CD4-positive, alpha-beta T cell treated with Interleukin-4 for 1 hour (primary cell): Measurements from ENCODE around the gene TMEM126B.
"Not testable (repeated sequence)": the region's sequence is repeated elsewhere in the genome, so short reads cannot be mapped to it uniquely, and the experiment has no call there.

Experiments used
- DNase-seq, 2 donors: peaks; one replicate each; pipeline ENCODE4 v3.0.0-alpha.2; 2020 to 2022

The TMEM126B gene

DNA sequence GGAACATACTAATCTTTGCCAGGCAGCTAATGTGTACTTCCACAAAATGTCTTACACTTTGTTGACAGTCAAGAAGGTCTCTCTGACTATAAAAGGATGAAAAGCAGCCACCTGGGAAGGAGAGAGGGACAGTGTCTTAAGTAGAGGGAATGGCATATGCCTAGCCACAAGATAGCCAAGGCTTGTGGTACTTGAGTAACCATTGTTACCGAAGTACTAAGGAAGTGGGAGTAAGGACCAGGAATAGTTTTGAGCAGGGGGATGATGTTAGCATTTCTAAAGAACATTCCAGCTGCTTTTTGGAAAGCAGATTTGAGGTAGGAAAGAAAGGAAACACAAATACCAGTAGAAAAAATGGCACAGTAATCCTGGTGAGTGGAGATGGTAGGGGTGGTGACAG lies 22.7 kb downstream of the TMEM126B start:
- DNase-seq: no peak

DNA sequence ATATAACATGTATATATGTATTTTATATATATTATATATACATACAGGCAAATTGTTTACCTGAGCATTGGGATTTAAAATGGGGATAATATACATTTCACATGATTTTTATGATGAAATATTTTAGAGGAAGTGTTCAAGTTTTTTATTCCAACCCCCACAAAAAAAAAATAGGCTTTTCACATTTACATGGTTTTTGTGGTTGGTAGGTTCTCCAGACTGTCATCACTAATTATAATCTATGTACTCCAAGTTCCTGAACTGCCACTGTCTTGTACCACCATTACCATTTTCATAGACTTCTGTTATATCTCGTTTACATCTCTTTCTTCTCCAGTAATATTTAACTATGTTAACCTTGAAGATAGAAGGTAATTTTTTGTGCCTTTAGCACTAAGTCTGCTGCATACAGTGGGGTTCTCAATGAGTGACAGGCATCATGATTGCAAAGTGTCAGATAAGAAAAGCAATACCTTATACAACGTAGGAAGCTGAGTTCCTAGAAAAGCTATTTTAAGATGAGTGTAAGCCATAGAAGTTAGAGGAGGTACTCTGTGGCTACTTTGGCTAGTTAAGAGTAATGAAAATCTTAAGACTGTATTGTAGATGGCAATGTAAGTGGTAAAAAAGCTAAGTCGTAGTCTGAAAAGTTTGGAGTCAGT lies 24.5 kb downstream of the TMEM126B start:
- DNase-seq: no peak

DNA sequence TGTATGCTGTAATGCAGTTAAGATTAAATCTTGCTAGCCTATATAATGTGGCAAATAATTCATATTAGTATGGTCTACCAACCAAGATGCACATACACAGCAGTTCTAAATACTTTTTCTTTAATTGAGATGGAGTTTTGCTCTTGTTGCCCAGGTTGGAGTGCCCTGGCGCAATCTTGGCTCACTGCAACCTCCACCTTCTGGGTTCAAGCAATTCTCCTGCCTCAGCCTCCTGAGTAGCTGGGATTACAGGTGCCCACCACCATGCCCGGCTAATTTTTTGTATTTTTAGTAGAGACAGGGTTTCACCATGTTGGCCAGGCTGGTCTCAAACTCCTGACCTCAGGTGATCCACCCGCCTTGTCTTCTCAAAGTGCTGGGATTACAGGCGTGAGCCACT lies 25.9 kb downstream of the TMEM126B start:
- DNase-seq: not testable (repeated sequence)

DNA sequence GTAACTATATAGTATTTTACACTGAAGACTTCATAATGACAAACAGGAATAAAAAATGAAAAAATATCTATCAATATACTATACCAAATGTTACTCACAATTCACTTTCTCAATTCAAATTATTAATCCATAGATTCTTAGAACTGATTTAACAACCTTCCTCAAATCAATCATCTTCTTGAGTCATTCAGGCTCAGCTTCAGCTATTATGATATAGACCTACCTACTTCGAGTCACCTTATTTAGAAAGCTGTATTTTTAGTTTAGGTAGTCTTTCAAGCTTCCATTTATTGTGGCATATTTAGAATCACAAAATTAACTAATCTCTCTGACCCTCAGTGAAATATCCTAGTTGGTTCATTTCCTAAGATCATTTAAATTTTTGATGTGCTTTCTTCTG lies 28.4 kb downstream of the TMEM126B start:
- DNase-seq: no peak

DNA sequence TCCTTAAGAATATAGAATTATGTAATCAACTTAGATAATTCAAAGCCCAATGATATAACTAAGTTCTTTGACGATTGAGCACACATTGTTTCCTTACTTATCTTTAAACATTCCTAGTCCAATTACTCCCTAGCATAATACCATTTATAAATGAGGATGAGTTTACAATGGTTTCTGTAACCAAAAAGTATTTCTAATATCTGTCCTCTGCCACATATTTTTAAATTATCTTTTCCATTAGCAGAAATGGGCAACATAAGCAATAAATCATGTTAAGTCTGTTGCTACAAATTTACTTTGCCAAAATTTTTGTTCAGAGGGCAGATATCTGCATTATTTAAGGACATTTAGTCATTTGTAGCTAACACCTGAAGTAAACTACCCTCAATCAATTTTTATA lies 29.8 kb downstream of the TMEM126B start:
- no peak for DNase-seq

DNA sequence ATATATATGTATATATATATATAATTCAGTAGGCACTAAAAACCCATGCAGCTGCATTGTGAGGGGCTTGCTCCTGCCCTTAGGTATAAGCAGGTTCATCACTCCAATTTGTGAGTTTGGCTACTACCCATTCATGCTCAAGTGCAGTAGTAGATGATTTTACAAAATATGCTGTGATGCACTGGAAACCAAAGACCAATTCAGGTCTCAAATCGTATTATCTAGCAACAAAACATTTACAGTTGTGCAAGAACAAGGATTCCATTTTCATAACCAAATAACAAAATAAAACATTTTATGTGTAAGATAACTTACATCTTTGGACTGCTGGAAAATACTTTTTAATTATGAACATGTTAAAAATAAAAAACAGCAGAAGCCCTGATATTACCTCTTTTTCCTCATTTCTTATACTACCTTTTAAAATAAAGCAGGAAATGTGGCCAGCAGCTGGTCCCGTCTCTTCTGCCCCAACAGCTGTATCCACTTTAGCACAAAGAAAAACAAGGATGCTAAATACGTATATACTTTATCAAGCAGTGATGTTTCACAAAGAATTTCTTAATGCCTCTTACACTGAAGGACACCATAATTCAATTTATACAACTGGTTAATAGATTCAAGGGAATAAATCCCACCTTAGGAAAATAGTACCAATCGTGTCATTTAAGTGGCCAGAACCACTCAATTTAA lies 33.7 kb downstream of the TMEM126B start:
- DNase-seq: no peak

DNA sequence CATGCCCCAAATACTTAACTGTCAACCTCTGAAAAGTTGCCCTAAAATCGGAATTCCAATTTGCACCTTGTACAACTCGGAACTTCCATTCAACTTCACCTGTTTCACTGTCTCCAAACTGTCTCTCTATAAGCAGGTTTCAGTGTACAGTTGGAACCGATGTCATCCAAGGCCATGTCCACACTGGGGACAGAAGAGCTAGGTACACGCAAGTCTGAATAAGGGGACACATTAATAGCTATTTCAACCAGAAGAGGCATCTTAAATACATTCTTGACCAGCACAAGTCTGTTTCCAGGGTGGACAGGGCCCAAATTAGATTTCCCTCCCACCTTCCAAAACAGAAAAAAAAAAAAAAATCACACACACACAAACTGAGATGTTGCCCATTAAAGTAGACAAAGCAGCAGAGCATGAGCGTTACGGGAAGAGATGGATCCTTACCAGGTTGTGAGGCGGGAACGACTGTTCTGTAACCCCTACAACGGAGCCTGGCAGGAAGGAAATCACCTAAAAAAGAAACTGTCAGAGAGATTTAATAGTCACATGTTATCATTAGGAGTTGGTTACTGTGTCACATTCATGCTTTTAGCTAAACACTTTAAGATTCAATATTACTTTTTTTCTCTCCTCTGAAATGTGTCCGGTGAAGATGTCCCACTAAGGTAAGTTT lies 34.8 kb downstream of the TMEM126B start:
- peak in 1 of 2 donors; percentile 61 for DNase-seq

DNA sequence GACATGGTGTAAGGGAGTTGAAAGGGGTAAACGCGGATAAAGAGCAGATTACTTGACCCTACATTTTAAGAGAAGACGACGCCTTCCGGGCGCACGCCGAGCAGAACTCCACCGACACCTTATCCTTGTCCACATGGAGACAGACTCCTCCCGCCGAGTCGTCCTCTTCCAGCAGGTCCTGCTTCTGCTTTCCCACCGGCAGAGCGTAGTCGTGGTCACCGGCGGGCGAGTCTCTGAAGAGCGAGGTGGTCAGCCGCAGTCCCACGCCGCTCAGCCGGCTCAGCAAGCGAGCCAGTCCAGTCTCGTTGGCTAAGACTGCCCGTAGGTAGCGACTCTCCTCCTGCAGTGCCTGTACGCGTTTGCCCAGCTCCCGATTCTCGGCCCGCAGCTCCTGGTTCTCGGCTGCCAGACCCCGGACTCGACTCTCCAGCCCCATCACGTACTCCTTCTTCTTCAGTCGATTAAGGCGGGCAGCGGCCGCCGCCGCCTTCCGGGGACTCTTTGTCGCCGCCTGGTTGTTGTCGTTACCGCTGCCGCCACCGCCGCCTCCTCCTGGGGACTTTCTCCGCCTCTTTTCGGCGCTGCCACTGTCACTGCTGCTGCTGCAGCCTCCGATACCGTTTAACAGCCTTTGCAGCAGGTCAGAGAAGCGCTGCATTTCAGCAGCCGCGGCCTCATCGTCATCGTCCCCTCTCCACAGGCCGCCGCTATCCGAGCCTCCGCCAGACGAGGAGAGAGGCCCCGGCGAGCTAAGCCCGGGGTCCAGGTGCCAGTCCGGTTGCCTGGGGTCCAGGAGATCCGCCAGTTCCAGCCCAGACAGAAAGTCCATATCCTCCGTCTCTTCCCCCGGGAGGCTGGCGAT lies 35.6 kb downstream of the TMEM126B start:
- DNase-seq: peak; percentile 89 to 90

DNA sequence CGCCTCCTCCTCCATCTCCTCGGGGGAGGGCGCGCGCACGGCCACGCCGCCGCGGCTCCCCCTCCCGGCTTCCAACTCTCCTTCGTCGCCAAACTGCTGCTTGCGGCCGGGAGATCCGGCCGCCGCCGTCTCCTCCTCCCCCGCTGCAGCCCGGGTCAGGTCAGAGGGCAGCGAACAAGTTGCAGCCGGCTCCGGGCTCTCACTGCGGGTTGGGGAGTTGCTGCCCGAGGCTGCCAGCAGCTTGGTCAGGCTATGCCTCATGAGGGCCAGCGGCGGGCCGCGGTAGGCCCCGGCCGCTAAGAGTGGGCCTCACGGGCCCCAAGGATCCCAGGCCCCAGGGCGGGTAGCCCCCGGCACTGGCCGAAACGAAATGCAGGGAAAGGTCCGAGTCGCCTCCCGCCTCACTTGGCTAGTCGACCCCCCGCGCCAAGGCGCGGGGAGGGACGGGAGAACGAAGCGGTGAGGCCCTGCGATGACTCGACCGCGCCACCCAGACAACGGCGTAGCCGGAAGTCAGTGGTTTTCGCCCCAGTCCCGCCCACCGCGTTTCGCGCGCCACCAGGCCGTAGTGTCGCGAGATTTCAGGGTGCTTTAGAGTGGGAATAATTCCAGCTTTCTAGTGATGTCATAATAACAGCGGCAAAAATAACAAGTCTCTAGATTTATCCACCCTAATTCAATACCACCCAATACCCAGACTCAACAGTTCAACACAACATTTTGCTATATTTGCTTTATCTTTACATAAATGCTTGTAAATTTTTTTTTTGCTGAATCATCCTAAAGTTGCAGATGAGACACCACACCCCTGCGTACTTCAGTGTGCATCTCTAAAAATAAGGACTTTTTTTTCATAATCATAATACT lies 36.5 kb downstream of the TMEM126B start, which contains the start of gene CREBZF:
TSS of gene CREBZF (minus strand) at position 515 of the 867 bp plus-strand sequence. CDS start at position 261, 254 bp downstream.
- DNase-seq: peak; percentile 94

DNA sequence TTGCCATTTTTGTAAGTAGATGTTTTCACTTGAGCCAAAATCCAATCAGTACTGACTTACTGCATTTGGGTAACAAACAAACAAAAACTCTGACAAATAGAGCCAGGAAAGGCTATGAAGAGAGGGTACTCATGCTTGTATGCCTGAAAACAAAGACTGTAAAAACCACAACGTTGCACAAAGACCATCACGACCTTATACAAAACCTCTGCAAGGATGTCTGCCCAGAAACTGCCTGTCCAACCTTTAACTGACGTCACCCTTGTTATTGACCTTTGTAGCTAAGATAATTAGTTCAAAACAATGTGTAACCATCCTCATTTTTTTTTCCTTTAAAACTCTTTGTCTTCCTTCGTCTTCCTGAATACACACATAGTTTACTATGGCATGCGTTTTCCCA lies 37.3 kb downstream of the TMEM126B start:
- DNase-seq: peak in 1 of 2 donors; percentile 30

DNA sequence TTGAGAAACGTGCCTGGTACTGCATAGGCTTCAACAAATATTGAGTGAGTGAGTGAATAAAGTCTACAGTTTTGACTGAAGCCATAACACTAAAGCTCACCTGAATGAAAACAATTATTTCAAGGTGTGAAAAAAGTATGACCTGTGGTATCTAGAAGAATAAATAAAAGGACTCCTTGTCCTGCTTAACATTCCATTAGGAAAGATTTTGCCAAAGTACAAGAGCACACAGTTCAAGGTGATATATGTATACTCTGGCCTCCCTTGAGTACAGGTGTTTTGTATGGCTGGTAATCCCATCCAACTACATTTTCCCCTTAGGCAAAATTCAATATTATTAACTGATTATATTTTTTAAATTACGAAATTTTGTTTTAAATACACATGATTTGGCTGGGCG lies 38.3 kb downstream of the TMEM126B start:
- no peak for DNase-seq

DNA sequence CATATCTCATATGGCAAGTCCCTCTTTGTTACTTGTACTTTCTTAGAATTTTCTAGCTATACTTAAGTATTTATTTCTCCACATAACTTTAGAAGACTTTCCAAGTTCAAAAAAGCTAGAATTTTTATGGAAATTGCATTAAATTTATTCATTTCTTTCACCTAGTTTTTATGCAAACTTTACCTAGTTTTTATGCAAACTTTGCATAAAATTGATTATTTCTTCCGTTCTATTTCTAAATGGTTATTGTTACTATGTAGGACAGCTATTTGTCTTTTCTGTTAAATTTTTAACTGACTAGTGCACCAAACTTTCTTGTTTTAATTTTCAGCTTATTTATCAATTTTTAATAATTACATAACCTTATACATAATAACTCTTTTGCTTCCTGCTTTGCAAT lies 39.8 kb downstream of the TMEM126B start:
- no peak for DNase-seq

DNA sequence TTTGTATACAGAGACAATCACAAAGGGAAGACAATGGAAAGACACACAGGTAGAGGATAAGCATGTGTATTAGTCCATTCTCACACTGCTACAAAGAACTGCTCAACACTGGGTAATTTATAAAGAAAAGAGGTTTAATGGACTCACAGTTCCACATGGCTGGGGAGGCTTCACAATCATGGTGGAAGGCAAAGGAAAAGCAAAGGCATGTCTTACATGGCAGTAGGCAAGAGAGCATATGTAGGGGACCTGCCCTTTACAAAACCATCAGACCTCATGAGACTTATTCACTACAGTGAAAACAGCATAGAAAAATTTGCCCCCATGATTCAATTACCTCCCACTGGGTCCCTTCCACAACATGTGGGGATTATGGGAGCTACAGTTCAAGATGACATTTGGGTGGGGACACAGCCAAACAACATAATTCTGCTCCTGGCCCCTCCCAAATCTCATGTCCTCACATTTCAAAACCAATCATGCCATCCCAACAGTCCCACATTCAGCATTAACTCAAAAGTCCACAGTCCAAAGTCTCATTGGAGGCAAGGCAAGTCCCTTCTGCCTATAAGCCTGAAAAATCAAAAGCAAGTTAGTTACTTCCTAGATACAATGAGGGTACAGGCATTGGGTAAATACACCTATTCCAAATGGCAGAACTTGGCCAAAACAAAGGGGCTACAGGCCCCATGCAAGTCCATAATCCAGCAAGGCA lies 42.7 kb downstream of the TMEM126B start:
- DNase-seq: not testable (repeated sequence)

DNA sequence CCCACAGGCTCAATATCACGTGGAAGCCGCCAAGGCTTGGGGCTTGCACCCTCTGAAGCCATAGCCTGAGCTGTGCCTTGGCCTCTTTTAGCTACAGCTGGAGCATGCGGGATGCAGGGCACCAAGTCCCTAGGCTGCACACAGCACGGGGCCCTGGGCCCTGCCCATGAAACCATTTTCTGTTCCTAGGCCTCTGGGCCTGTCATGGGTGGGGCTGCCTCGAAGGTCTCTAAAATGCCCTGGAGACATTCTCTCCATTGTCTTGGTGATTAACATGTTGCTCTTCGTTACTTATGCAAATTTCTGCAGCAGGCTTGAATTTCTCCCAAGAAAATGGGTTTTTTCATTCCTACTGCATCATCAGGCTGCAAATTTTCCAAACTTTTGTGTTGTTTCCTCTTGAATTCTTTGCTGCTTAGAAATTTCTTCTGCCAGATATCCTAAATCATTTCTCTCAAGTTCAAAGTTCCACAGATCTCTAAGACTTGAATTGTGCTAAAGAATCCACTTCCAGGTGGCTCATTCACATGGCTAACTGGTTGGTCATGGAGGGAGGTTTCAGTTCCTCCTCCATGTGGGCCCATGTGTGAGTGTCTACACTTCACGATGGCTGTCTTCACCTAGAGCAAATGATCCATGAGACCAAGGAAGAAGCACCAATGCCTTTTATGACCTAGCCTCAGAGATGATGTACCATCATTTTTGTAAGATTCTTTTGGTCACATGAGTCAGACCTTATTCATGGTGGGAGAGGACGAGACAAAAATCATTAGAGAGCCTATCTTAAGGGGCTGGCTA lies 43.9 kb downstream of the TMEM126B start:
- DNase-seq: no peak

DNA sequence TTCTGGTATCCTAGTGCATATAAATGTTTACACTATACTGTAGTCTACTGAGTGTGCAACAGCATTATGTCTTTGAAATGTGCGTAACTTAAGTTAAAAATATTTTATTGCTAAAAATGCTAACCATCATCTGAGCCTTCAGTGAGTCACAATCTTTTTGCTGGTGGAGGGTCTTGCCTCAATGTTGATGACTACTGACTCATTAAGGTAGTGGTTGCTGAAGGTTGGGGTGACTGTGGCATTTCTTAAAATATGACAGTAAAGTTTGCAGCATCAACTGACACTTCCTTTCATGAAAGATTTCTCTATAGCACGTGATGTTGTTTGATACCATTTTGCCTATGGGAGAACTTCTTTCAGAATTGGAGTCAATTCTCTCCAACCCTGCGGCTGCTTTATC lies 45.0 kb downstream of the TMEM126B start:
- no peak for DNase-seq

DNA sequence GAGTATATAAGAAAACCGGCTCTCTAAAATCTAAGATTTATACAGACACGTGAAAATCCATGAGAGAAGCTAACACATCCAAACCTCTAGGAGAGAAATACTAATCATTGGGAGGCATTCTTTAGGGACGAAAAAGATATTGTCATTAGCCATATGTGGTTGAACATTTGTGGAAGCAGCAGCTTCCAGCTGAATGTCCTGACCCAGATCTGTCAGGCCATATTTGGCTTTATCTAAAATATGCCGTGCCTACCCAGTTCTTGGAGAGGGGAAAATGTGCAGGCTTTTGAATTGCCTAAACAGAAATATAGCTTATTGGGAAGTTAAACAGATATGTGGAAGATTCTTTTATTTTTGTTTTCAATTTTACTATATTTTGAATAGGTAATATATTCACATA lies 51.2 kb downstream of the TMEM126B start:
- DNase-seq: no peak

DNA sequence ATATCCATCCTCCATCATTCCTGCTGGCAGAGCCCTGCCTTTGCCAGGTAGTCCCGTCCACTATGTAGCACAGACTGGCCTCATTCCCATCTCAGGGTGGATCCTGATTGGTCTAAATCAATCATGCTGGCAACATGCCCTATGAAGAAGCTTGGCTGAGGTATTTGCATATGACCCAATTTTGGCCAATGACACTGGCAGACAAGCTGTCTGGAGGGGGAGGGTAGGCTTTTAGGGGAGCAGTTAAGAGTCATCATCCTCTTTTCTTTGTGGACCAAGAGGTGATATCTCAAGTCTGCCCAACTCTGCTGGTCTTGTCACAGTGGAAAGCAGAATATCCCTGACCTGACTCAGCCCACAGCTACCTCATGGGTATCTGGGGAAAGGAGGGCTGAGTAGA lies 52.5 kb downstream of the TMEM126B start:
- no peak for DNase-seq

DNA sequence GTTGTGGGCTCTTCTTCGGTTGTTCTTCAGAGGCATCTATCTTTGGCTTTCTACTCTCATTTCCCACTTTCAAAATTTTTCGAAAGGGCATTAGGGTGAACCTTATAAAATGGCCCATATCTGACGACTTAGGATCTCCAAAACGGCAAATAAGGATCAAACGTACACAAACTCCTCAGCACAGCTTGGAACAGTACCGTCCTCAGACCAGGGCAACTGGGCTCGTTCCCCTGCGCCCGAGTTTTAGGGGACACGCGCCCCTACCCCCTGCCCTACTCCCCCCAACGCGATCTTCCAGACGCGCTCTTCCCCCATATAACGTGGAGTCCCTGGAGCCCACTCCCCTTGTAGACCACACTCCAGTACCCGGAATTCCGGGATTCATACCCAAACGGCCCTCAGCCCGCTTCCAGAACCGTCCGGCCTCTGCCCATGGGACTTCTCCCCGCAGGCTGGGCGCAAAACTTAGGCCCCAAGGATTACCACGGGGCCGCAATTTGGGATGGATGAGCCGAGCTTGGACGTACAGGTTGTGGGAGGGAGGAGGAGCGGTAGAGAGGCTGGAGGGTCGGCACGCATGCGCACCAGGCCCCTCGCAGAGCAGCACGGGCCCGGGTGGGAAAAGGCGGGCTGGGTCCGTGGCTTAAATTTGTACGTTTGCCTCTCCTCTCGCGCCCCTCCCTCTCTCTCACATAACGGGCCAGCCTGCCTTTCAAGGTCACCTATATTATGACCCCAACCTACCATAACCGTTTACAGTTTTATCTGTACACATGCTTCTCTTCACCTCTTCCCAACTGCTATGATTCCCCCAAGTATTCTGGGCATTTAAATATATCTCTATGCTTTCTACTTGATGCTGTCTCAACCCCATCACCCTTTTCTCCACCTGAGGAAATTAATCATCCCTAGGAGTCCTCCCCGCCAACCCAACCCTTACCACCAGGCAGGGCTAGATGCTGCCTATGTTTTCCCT lies 54.2 kb downstream of the TMEM126B start:
- peak; percentile 58 to 69 for DNase-seq

DNA sequence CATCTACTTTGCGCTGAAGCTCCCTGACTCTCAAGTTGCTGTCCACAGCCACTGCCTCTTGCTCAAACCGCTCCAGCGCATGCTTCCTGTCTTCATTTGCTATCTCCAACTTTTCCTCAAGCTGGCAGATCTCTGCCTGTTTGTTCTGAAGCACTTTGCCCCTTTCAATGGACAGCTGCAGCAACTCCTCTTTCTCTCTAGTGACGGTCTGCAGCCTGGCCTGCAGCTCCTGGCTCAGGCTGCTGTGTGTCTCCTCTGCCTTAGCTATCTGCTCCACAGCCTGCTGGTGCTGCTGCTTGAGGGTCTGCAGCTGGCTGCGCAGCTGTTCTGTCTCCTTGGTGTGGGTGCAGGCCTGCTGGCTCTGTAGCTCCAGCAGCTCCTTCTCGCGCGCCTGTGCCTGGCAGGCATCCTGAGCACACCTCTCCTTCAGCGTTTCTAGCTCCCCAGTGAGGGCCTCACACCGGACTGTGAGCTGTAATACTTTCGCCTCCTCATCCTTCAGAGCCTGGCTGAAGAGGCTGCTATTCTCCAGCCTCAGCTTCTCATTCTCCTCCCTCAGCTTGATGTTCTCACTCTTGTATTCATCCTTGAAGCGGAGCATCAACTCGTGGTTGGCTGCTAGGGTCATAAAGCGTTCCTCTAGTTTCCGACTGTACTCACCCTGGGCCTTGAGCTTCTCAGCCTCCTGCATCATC lies 56.9 kb downstream of the TMEM126B start:
- DNase-seq: no peak
